ENCODE data around the gene RXRA.

RXRA gene

GRCh38 chr9:134367791-134368490, 41.7 kb downstream of the RXRA start:
- no peak for DNase-seq (ENCODE audit: low spot score)

- DNase-seq (ENCODE audit: low spot score): no peak
These were observed 42.3 kb downstream of the RXRA start for GRCh38 chr9:134368571-134368970.

- DNase-seq (ENCODE audit: low spot score): no peak
These were observed 43.4 kb downstream of the RXRA start for GRCh38 chr9:134369416-134370212.

GRCh38 chr9:134370213-134370492, 43.9 kb downstream of the RXRA start:
- no peak for DNase-seq (ENCODE audit: low spot score)

GRCh38 chr9:134370638-134371037, 44.4 kb downstream of the RXRA start:
- DNase-seq (ENCODE audit: low spot score): no peak

DNA sequence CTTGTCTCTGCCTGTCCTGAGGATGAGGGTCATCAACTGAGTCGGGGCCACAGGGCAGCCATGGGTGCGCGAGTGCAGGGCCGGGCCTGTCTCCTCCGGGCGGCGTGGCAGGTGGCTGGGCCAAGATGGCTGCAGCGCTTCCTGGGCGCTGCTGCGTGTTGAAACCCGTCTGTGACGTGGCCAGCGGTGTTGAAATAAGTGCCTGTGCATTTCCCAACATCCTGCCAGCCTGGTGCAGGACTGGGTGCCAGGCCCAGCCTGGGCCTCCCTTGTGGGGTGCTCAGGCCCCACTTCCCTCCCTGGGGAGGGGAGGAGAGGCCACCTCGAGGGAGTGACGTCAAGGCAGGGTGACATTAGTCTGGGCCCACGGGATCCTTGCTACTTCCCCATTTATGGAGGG, 45.5 kb downstream of the RXRA start:
- DNase-seq (ENCODE audit: low spot score): peak; percentile 73

- no peak for DNase-seq (ENCODE audit: low spot score)
These were observed 46.5 kb downstream of the RXRA start for GRCh38 chr9:134372581-134373267.

- no peak for DNase-seq (ENCODE audit: low spot score)
These were observed 47.0 kb downstream of the RXRA start for GRCh38 chr9:134373269-134373668.

DNA sequence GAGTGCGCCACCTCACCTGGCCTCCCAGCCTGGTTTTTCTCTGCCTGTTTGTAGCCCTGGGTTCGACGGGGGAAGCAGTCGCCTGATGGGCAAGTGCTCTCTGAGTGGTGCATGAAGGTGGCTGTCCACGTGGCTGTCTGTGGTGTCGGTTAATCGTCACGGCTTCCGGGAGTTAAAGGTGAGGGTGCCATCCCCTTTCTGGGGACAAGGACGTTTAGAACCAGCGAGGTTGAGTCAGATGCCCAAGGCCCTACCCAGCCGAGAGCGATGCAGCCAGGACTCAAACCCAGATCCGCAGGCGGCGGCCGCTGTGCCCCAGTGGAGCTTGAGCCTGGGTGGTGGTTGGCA, 47.7 kb downstream of the RXRA start:
- DNase-seq (ENCODE audit: low spot score): no peak

GRCh38 chr9:134374301-134375010, 48.2 kb downstream of the RXRA start:
- DNase-seq (ENCODE audit: low spot score): peak; percentile 73

DNA sequence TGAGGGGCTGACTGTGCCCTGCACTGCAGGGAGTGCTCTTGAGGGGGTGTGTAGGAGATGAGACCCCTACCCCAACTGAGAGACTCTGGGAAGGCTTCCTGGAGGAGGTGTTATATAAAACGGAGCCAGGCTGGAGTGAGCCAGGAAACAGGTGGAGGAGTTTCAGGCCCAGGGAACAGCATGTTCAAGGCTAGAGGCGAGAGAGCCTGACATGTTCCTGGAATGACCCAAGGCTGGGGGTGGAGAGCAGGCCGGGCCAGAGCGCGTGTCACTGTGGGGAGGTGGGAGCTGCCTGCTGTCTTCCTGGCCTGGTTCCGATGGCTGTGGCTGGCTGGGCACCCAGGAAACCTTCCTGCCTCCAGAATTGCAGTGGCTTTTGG, 48.7 kb downstream of the RXRA start:
- DNase-seq (ENCODE audit: low spot score): no peak

GRCh38 chr9:134375430-134376385, 49.5 kb downstream of the RXRA start:
- peak; percentile 48 for DNase-seq (ENCODE audit: low spot score)

- DNase-seq (ENCODE audit: low spot score): no peak
These were observed 50.3 kb downstream of the RXRA start for GRCh38 chr9:134376386-134377142.

GRCh38 chr9:134377143-134377484, 50.9 kb downstream of the RXRA start:
- no peak for DNase-seq (ENCODE audit: low spot score)

GRCh38 chr9:134377976-134378375, 51.7 kb downstream of the RXRA start:
- DNase-seq (ENCODE audit: low spot score): no peak

DNA sequence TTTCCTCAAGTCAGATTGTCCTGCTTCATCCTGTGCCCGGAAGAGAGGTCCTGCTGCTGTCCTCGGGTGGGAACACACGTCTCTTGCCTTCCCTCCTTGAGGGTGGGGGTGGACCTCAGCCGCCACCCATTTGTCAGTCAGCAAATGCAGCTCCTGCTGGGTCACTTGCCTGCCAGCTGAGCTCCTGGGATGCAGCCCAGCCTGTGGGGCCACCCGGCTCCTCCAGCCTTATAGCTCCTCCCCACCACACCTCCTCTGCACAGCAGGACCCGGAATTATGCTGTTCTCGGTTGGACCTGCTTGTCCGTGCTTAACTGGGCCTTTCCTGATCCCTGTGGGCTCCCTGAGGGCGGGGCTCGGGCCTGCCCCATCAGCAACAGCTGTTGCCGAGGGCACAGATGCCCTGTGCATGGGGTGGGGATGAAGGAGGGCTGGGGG, 52.7 kb downstream of the RXRA start:
- DNase-seq (ENCODE audit: low spot score): peak; percentile 49

GRCh38 chr9:134379831-134380365, 53.6 kb downstream of the RXRA start:
- no peak for DNase-seq (ENCODE audit: low spot score)

- DNase-seq (ENCODE audit: low spot score): no peak
These were observed 54.5 kb downstream of the RXRA start for GRCh38 chr9:134380542-134381271.

DNA sequence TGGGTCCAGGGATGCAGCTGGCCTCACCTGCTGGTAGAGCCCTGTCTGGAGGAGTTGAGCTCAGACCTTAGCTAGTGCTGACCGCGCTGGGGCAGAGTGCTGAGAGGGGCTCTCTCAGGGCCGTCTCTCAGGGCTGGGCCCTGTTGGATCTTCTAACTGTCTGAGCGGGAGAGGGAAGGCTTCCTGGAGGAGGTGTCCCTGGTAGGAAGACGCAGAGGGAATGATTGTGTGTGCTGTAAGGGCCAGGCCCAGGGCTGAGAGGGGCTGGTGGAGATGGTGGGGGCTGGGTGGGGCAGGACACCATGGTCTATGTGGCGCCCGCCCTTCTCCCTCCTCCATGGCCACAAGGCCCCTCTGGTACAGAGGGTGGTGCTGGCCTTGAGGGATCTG, 55.0 kb downstream of the RXRA start:
- DNase-seq (ENCODE audit: low spot score): no peak

Measured in pons (tissue), 1 donor.